ENCODE data around the gene SH3GL2.

Gene SH3GL2

GRCh38 chr9:17578911-17579793 lies at the start of gene SH3GL2:
Gene SH3GL2, plus strand, starts transcription at chr9:17579066.
- DNase-seq: no peak

GRCh38 chr9:17531642-17532254 lies 47.1 kb upstream of the SH3GL2 start:
- no peak for DNase-seq

- DNase-seq: no peak
Measured at GRCh38 chr9:17532461-17532860, 46.4 kb upstream of the SH3GL2 start.

GRCh38 chr9:17535176-17535575 lies 43.7 kb upstream of the SH3GL2 start:
- DNase-seq: no peak

- DNase-seq: no peak
Measured at GRCh38 chr9:17536027-17536426, 42.8 kb upstream of the SH3GL2 start.

- no peak for DNase-seq
Measured at GRCh38 chr9:17551023-17551422, 27.8 kb upstream of the SH3GL2 start.

GRCh38 chr9:17555362-17556054 lies 23.4 kb upstream of the SH3GL2 start:
- DNase-seq: no peak

- DNase-seq: no peak
Measured at GRCh38 chr9:17556255-17556654, 22.6 kb upstream of the SH3GL2 start.

GRCh38 chr9:17556935-17557334 lies 21.9 kb upstream of the SH3GL2 start:
- no peak for DNase-seq

GRCh38 chr9:17571825-17572224 lies 7.0 kb upstream of the SH3GL2 start:
- DNase-seq: no peak

- DNase-seq: no peak
Measured at GRCh38 chr9:17574342-17574741, 4.5 kb upstream of the SH3GL2 start.

GRCh38 chr9:17578577-17578910 lies 322 bp upstream of the SH3GL2 start:
- DNase-seq: no peak

GRCh38 chr9:17580119-17580518 lies 1.3 kb downstream of the SH3GL2 start:
- no peak for DNase-seq

GRCh38 chr9:17587113-17587512 lies 8.2 kb downstream of the SH3GL2 start:
- no peak for DNase-seq

- no peak for DNase-seq
Measured at GRCh38 chr9:17588395-17588794, 9.5 kb downstream of the SH3GL2 start.

- no peak for DNase-seq
Measured at GRCh38 chr9:17588941-17589340, 10.1 kb downstream of the SH3GL2 start.

- DNase-seq: no peak
Measured at GRCh38 chr9:17589771-17590170, 10.9 kb downstream of the SH3GL2 start.

- no peak for DNase-seq
Measured at GRCh38 chr9:17594961-17595360, 16.1 kb downstream of the SH3GL2 start.

- no peak for DNase-seq
Measured at GRCh38 chr9:17597977-17598376, 19.1 kb downstream of the SH3GL2 start.

- no peak for DNase-seq
Measured at GRCh38 chr9:17600962-17601593, 22.2 kb downstream of the SH3GL2 start.

GRCh38 chr9:17604556-17604955 lies 25.7 kb downstream of the SH3GL2 start:
- DNase-seq: no peak

GRCh38 chr9:17609312-17610005 lies 30.6 kb downstream of the SH3GL2 start:
- no peak for DNase-seq

- no peak for DNase-seq
Measured at GRCh38 chr9:17611342-17611741, 32.5 kb downstream of the SH3GL2 start.
